Mesenteric fat pad (tissue), 1 donor: Measurements from ENCODE around the gene ZNF329. TPM values are rescaled to one million over a fixed set of nuclear protein-coding genes. Genes with fewer than 3 reads are reported as not detected.
"Not testable (repeated sequence)": the region's sequence is repeated elsewhere in the genome, so short reads cannot be mapped to it uniquely, and the experiment has no call there.

ENCODE experiments used
- DNase-seq: peaks from one replicate; pipeline ENCODE4 v3.0.0-alpha.2; 2020; ENCODE audit warnings: low spot score
- long read RNA-seq: library from polyadenylated mRNA; unstranded; transcript quantifications from one replicate; pipeline ENCODE4 v2.0.0, GENCODE V29; 2020
- total RNA-seq: library from RNA; stranded (reverse); fragmentation: NEBNext Ultra II Directional; extraction: Animal tissue kit (Norgen Biotek cat#: 25700); gene quantifications from one replicate; pipeline ENCODE4 v1.2.1, GENCODE V29; 2021
- donor health status: DM: yes; HTN: yes; CAD: no.

Gene ZNF329
- total RNA-seq = 8.3 TPM
- long read RNA-seq, partial matches to known transcripts = 0 of 4 reads
- long read RNA-seq, other reads (novel, unspliced or antisense) = 3 of 4 reads

DNA sequence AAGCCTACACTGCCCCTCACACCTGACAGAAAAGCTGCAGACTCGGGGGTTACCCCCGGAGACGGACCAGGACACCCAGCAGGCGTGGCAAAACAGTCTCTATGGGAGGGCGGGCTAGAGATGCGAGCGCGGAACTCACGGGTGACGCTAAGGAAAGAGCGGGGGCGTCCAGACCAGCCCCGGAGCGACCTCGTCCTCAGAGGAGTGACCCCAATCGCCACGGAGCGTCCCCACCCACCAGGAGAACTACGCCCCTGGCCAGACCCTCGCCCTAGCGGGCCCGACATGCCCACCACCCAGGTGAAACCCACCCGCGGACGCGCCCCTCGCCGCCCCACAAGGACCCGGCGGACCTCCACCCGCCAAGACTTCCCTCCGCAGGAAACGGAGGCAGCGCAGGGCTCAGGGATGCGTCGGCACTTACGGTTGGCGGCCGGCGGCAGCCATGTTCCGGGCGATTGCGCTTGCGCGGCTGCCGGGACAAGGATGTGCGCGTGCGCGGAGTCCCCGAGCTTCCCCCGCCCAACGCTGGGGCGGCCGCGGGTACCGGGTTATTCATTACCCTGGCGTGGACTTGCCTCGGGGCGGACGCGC lies at the start of gene ZNF329:
TSS of gene ZNF329 (minus strand) at position 462 of the 594 bp plus-strand sequence. CDS start 21,286 bp downstream, outside the sequence.
- peak; percentile 95 for DNase-seq

DNA sequence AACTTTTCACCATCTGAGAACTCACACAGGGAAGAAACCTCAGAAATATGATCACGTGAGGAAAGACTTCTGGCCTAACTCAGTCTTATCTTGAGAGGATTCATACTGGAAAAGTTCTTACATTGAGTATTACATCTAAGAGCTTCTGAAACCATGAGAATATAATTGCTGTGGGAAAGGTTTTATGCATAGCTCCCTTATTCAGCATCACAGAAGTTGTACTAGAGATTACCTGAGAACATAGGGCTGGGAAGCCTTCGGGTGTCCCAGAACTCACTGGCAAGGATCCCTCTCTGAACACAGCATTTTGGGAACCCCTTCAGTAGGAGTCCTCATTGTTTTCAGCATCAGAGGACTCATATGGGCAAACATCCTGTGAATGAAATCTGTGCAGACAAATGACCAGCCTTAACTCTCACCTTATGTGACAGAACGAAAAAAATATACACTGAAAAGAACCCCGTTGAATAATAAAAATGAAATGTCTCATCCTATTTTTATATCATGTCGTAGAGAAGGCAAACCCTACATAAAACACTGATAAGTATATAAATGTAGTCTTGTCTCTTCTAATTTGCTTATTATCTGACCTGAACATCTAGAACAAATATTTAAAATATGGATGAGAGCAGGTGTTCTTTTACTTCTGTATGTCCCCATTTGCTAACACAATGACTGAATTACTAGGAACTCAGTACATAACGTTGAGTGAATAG lies 46.5 kb upstream of the ZNF329 start:
- no peak for DNase-seq

DNA sequence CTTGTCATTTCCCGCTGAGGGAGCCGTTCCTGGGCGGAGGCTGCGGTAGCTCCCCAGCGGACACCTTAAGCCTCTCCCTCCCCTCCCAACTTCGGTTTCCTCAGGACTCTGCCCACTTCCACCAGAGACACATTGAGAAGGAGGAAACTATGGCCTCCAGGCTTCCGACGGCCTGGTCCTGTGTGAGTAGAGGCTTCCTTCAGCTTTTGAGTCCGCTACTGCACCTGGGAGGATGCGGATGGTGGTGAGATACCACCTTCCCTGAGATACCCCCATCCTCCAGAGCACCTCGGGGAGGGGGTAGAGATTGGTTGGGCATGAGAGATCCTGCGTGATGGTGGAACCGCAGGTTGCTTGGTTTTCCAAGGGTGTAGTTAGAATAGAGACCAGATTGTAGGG lies 33.2 kb upstream of the ZNF329 start:
- DNase-seq = peak; percentile 90

DNA sequence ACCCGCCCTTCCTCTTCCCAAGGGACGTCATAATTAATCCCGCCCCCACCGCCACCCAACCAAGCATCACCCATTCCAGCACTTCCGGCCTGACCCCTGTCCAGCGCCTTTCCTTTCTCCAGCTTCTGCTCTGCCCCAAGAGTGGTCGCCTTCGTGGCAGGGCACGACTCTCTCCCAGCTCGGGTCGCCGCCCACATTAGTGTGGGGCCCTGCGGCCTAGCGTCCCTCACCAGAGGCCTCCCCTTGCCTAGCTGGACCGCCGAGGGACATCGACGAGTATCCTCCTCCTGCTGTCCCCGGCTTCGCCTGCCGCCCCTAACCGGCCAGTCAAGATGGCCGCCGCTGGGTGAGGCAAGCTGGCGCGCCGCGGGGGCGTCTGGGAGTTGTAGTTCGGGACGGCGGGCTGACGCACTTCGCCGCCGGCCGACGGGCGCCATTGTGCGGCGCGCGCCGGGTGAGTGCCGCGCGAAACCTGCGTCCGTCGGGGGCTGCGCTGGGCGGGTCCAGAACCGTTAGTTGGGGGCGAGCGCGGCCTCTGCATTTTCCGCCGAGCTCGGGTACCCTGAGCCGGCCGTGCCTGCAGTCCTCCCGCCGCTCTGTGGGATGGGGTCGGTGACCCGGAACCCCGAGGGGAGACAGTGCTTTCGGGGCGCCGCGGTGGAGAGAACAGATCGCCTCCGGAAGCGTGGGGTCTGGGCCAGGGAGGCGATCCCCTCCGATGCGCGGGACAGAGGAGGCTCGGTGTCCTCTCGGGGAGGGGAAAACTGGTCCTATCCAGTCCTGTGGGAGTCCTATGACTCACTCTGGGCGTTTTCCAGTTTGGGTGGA lies 32.6 kb upstream of the ZNF329 start, which contains the start of gene ZNF274:
TSS of gene ZNF274 (plus strand) at position 73 of the 828 bp plus-strand sequence. CDS start 905 bp downstream, outside the sequence.
- peak; percentile 97 for DNase-seq

DNA sequence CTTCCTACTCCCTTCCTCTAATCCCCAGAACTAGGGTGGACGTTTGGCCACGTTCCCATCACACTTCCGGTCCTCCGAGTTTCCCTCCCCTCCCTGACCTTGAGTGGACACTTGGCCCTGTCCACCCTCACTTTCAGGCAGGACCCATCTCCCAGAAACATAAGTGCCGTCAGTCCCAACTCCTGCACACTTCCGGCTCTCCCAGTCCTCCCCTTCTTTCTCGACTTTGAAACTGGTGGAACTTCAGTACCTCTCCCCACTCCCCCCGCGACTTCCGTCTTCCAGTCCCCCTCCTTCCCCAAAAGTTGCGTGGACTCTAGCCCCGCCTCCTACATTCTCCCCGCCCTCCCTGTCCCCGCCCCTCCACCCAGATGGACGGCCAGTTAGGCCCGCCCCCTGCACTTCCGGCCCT lies 32.0 kb upstream of the ZNF329 start:
- no peak for DNase-seq

DNA sequence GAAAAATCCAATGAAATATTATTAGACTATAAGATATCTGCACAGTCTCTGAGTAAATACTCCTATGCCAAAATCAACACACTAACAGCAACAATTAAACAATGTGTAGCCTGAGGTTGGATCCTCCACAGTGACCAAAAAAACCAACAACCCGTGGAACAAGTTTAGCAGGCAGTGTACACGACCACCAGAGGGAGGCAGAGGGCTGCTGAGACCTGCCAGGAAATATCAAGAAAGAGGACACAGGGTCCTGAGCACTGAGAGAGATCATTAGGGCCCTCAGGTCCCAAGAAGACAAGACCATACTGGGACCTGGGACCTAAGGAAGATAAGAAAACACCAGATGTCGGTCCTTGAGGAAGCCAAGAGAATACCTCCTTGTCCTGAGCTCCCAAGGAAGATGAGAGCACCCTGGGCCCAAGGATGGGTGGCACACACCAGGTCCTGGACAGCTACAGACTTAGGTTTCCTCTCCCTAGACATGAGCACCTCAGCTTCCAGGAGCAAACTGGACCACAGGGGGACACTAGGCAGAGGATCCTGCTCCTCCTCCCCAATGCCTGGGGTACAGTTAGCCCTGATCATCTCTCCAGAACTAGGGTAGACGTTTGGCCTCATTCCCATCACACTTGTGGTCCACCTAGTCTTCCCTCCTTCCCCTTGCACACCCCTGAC lies 31.4 kb upstream of the ZNF329 start:
- DNase-seq = no peak

DNA sequence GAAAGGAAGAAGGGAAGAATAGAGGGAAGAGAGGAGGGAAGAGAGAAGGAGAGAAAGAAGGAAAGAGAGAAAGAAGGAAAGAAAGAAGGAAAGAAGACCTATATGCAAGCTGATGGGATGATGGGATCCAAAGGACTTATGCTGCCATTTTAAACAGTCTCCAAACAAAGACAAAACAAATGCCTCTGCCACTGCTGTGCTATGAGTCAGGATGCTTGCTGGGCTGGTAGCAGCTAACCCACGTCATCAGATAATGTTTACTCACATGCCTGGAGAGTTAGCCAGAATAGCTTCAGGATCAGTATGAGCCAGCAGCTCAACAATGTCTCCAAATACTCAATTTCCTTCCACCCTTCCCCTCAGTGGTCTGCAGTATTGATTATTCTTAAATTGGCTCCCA lies 20.3 kb upstream of the ZNF329 start:
- no peak for DNase-seq

DNA sequence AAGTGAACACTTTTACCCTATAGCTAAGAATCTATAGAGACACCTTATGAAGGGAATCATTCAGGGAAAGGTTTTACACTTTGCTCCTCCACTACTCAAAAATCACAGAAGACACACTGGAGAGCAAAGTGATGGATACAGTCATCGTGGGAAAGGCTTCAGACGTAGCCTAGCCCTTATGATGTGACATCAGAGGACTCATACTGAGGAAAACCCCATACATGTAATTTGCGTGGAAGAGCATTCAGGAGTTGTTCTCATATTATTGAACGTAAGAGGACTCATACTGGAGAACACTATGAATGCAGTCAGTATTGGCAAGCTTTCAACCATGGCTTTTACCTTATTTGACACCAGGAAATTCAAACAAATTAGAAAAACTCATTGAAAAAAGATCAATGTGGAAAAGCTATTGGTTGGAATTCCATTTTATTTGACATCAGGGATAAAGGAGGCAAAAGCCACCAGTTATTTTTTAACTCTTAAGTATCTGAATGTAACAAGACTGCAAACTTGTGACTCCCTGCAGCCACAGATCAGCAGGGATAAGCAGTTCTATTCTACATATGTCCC lies 16.2 kb upstream of the ZNF329 start:
- DNase-seq = no peak

DNA sequence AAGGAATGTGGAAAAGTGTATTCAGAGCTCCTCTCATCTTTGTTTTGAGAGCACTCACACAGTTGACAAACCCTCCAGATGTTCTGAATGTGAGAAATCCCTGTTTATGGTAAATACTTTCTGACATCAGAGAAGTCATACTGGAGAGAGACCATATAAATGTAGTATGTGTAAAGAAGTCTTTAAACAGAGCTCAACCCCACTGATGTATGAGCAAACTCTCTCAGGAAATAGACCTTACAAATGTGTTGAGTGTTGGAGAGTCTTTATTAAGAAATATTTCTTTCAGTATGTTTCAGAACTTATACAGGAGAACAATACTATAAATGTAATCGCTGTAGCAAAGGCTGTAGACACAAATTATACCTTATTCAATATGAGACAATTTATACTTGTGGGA lies 15.7 kb upstream of the ZNF329 start:
- DNase-seq = no peak

DNA sequence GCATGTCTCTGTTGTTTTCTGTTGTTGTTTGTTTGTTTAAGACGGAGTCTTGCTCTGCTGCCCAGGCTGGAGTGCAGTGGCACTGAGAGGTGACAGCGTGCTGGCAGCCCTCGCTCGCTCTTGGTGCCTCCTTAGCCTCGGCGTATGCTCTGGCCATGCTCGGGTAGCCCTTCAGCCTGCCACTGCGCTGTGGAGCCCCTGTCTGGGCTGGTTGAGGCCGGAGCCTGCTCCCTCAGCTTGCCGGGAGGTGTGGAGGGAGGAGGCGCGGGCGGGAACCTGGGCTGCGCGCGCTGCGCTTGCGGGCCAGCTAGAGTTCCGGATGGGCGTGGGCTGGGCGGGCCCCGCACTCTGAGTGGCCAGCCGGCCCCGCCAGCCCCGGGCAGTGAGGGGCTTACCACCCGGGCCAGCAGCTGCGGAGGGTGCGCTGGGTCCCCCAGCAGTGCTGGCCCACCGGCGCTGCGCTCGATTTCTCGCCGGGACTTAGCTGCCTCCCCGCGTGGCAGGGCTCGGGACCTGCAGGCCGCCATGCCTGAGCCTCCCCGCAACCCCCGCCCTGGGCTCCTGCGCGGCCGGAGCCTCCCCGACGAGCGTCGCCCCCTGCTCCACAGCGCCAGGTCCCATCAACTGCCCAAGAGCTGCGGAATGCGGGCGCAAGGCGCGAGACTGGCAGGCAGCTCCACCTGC lies 6.6 kb upstream of the ZNF329 start:
- DNase-seq = no peak

DNA sequence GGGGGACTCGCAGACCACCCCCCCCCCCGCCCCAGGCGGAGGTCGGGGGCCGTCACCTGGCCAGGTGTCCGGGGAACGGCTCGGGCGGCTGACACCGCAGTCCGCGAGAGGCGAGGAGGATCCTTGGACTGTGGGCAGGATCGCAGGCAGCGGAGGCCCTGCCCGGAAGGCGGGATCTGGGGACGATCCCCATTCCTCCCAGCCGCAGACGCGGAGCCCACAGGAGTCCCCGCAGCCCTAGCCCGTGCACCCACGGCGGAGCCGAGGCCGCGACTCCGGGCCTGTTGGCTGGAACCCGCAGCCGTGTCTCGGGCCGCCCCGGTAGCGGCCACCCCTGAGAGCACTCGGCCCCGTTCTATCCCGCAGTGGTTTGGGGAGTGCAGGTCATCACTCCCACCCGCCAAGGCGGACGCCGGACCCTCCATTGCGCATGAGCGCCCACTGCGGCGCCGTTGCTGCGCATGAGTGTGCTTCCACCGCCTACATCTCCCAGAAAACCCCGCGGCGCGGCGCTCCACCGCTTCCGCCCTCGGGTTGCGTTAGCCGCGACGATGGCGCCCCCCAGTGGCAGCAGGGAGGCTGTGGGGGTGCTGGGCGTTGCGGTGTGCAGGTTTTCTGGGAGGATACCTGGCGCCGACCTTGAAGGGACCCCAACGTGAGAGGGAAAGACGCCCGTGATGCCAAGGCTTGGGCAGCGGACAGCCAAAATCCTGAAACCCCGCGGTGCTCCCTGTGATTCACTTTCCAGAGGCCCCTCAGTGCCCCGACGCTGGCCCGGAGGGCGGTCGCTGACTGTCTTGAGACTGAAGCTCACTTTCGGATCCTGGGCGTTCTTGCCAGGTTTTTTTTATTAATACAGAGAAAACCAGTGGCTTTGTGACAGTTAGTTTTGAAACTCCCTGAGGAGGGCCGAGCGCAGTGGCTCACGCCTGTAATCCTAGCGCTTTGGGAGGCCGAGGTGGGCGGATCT lies 4.4 kb upstream of the ZNF329 start:
- peak; percentile 100 for DNase-seq

DNA sequence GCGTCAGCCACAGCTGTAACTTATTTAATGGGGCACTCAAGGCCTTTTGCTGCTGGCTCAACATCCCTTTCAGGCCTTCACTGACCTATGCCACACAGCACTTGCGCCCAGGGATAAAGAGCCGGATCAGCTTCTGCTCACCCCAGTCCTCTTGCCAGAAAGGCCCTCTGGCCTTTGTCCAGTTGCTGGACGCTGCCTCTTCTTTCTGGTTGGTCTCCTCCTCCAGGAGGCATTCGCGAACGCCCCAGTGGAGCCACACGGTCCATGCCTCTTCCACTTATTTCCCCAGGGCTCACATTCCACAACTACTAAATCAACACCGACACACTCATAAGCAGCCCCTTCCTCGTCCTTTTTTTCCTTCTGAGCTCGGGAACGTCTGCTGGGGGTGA lies 3.7 kb upstream of the ZNF329 start:
- no peak for DNase-seq

DNA sequence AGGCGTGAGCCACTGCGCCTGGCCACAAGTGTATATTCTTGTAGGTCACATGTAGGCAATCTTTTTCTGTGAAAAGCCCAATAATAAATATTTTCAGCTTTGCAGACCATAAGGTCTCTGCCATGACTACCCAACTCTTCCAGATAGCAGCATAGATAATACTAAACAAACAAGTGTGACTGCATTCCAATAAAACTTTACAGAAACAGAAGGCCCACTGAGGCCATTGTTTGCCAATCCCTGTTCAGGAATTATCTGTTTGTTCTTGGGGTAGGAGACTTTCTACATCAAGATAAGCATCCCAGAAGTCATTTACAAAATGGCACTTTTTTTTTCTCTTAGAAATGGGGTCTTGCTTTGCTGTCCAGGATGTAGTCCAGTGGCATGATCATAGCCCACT lies 2.8 kb upstream of the ZNF329 start:
- no peak for DNase-seq

DNA sequence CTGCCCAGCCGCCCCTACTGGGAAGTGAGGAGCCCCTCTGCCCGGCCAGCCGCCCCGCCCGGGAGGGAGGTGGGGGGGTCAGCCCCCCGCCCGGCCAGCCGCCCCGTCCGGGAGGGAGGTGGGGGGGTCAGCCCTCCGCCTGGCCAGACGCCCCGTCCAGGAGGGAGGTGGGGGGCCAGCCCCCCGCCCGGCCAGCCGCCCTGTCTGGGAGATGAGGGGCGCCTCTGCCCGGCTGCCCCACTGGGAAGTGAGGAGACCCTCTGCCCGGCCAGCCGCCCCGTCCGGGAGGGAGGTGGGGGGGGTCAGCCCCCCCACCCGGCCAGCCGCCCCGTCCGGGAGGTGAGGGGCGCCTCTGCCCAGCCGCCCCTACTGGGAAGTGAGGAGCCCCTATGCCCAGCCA lies 3.1 kb downstream of the ZNF329 start:
- not testable (repeated sequence) for DNase-seq

DNA sequence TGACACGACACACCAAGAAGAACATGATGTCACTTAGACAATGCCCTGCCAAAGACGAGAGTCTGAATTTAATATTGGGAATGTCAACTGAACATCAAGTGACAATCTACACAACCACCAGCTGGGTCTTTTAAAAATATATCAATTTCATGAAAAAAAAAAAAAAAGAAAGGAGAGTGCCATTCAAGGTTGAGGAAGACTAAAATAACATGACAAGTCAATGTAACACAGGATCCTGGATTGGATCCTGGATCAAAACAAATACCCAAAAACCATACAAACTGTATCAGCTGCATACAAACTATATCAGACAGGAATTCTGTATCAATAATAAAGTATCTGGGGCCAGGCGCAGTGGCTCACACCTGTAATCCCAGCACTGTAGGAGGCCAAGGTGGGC lies 4.7 kb downstream of the ZNF329 start:
- no peak for DNase-seq

DNA sequence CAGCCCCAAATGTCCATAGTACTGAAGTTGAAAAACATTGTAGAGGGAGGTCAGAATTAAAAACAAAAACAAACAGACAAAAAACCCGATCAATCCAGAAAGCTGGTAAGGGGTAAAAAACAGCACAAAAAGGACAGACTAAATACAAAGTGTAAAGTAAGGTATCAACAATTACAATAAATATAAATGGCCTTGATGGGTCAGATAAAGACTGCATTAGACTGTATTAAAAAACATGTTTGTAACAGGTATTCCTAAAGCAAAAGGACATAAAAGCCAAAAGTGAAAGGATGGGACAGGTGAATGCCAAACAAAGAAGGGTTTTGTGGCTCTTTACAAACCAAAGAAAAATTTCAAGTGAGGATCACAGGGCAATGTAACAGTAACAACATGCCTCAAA lies 16.3 kb downstream of the ZNF329 start:
- no peak for DNase-seq

DNA sequence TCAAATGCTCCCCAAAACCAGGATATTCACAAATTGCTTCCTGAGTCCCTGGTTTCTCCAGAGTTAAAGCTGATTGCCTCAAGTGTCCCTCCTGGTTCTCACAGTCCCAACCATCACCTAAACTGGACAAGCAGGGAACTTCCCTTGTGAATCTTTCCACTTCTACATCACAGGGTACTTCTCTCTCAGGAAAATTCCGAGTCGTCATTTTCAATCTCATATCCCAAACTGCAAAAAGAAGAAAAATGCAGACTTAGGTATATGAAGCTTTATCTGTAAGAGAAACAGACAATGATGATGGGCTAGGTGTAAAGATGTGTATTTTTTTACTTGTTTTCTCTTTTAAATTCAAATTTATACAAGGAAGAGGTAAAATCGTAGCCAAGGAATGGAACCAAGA lies 21.3 kb downstream of the ZNF329 start:
- DNase-seq = no peak

DNA sequence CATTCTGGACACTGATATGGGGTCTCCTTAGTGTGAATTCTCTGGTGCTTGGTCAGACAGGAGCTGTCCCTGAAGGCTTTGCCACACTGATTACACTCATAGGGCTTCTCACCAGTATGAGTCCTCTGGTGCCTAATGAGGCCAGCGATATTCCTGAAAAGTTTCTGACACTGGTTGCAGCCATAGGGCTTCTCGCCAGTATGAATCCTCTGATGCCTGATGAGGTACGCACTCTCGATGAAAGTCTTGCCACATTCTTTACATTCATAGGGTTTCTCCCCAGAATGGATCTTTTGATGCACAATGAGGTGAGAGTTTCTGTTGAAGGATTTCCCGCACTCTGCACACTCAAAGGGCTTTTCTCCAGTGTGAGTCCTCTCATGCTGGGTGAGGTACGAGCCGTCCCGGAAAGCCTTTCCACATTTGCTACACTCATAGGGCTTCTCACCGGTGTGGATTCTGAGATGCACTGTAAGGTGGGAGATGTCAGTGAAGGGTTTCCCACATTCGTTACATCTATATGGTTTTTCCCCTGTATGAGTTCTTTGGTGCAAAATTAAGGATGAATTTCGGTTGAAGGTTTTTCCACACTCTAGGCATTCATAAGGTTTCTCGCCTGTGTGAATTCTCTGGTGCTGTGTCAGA lies 22.4 kb downstream of the ZNF329 start:
- no peak for DNase-seq

DNA sequence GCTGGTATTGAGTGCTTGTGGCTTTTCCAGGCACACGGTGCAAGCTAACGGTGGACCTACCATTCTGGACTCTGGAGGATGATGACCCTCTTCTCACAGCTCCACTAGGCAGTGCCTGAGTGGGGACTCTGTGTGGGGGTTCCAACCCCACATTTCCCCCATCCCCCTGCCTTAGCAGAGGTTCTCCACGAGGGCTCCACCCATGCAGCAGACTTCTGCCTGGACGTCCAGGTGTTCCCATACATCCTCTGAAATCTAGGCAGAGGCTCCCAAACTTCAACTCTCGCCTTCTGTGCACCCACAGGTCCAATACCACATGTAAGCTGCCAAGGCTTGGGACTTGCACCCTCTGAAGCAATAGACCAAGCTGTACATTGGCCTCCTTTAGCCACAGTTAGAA lies 27.2 kb downstream of the ZNF329 start:
- no peak for DNase-seq
